Measurements from ENCODE around the gene CPLANE2. TPM values are rescaled to one million over a fixed set of nuclear protein-coding genes. Genes with fewer than 3 reads are reported as not detected.
A peak's percentile ranks its signal among the peaks of the same experiment; 100 is the strongest.

Gene CPLANE2
- total RNA-seq, 2 experiments from 2014 or later, result 11.6 to 15.4 TPM

- Histone ChIP-seq H3K27ac (ENCODE audit: low read depth, low read length, poor library complexity, severe bottlenecking) (no peak overlapping the region), H2AFZ (ENCODE audit: low read length) (no peak overlapping the region), H3K36me3 (ENCODE audit: insufficient read depth, low read length) (no peaks in the 10 kb centered on the region), H3K4me3 (ENCODE audit: low read depth, low read length, poor library complexity, severe bottlenecking) (no peak overlapping the region), H3K4me1 (ENCODE audit: insufficient read depth, low read length, poor library complexity, severe bottlenecking) (peaks cover 6% of the 10 kb centered on the region), H3K4me2 (ENCODE audit: low read length) (no peak overlapping the region), H3K79me2 (ENCODE audit: insufficient read depth, low read depth, low read length) (no peaks in the 10 kb centered on the region), H3K9me2 (ENCODE audit: insufficient read depth, low read length) (no peaks in the 10 kb centered on the region), H3K9me3 (ENCODE audit: low read length) (no peaks in the 10 kb centered on the region), H4K20me1 (ENCODE audit: insufficient read depth, low read length) (no peaks in the 10 kb centered on the region)
- no TSS peak for BruUV-seq (replicated peaks)
- TF ChIP-seq EZH2phosphoT487 (IDR thresholded peaks at IDR 0.05; ENCODE audit: borderline replicate concordance, low read depth, low read length), result no peak
- 0 out of 2 replicates have a peak, but pooled peaks have one; percentile 17 for TF ChIP-seq CTCF (conservative IDR thresholded peaks at IDR 0.05; ENCODE audit: low read length)
- POLR2A ChIA-PET, result no interaction called here
- DNase-seq (ENCODE audit: low spot score), result no peak
- CTCF ChIA-PET (ENCODE audit: unreplicated experiment), result no interaction called here
- intact Hi-C loops (cut with micrococcal nuclease; ENCODE audit: unreplicated experiment), result loop anchor here (5.0 kb wide), 2 partner anchors 162 to 702 kb away; partner anchors contain the start of gene SZRD1
These were observed 31.7 kb downstream of the CPLANE2 start for GRCh38 chr1:16205334-16205671.

GRCh38 chr1:16204634-16205333 lies 32.2 kb downstream of the CPLANE2 start:
- H3K9me2 ChIP-seq (ENCODE audit: insufficient read depth, low read length), result no peaks in the 10 kb centered on the region
- intact Hi-C loops (cut with micrococcal nuclease; ENCODE audit: unreplicated experiment), result loop anchor here (5.0 kb wide), 2 partner anchors 163 to 703 kb away; partner anchors contain the start of gene SZRD1
- peak; percentile 44 for DNase-seq (ENCODE audit: low spot score)
- no peak overlapping the region for H3K27ac ChIP-seq (ENCODE audit: low read depth, low read length, poor library complexity, severe bottlenecking)
- peaks cover 6% of the 10 kb centered on the region for H3K4me1 ChIP-seq (ENCODE audit: insufficient read depth, low read length, poor library complexity, severe bottlenecking)
- ChIA-PET POLR2A (no interaction called here), CTCF (ENCODE audit: unreplicated experiment) (no interaction called here)
- H2AFZ ChIP-seq (ENCODE audit: low read length), result no peak overlapping the region
- H3K9me3 ChIP-seq (ENCODE audit: low read length), result no peaks in the 10 kb centered on the region
- H4K20me1 ChIP-seq (ENCODE audit: insufficient read depth, low read length), result no peaks in the 10 kb centered on the region
- H3K36me3 ChIP-seq (ENCODE audit: insufficient read depth, low read length), result no peaks in the 10 kb centered on the region
- H3K4me2 ChIP-seq (ENCODE audit: low read length), result no peak overlapping the region
- no TSS peak for BruUV-seq (replicated peaks)
- no peaks in the 10 kb centered on the region for H3K79me2 ChIP-seq (ENCODE audit: insufficient read depth, low read depth, low read length)
- no peak overlapping the region for H3K4me3 ChIP-seq (ENCODE audit: low read depth, low read length, poor library complexity, severe bottlenecking)
- TF ChIP-seq EZH2phosphoT487 (IDR thresholded peaks at IDR 0.05; ENCODE audit: borderline replicate concordance, low read depth, low read length), result no peak
- TF ChIP-seq CTCF (conservative IDR thresholded peaks at IDR 0.05; ENCODE audit: low read length), result peak; percentile 50; the same call in 1 of the 2 replicates

- no peaks in the 10 kb centered on the region for H3K9me3 ChIP-seq (ENCODE audit: low read length)
- no peak for DNase-seq (ENCODE audit: low spot score)
- peaks cover 6% of the 10 kb centered on the region for H3K4me1 ChIP-seq (ENCODE audit: insufficient read depth, low read length, poor library complexity, severe bottlenecking)
- no peaks in the 10 kb centered on the region for H3K79me2 ChIP-seq (ENCODE audit: insufficient read depth, low read depth, low read length)
- TF ChIP-seq CTCF (conservative IDR thresholded peaks at IDR 0.05; ENCODE audit: low read length) (no peak), EZH2phosphoT487 (IDR thresholded peaks at IDR 0.05; ENCODE audit: borderline replicate concordance, low read depth, low read length) (no peak)
- intact Hi-C loops (cut with micrococcal nuclease; ENCODE audit: unreplicated experiment), result no loop called here
- no peaks in the 10 kb centered on the region for H3K36me3 ChIP-seq (ENCODE audit: insufficient read depth, low read length)
- H3K4me2 ChIP-seq (ENCODE audit: low read length), result no peak overlapping the region
- no peaks in the 10 kb centered on the region for H4K20me1 ChIP-seq (ENCODE audit: insufficient read depth, low read length)
- no peak overlapping the region for H3K4me3 ChIP-seq (ENCODE audit: low read depth, low read length, poor library complexity, severe bottlenecking)
- H3K27ac ChIP-seq (ENCODE audit: low read depth, low read length, poor library complexity, severe bottlenecking), result no peak overlapping the region
- no peak overlapping the region for H2AFZ ChIP-seq (ENCODE audit: low read length)
- no peaks in the 10 kb centered on the region for H3K9me2 ChIP-seq (ENCODE audit: insufficient read depth, low read length)
- POLR2A ChIA-PET, result no interaction called here
- no TSS peak for BruUV-seq (replicated peaks)
- CTCF ChIA-PET (ENCODE audit: unreplicated experiment), result no interaction called here
These were observed 32.8 kb downstream of the CPLANE2 start for GRCh38 chr1:16204216-16204615.

Data from OCI-LY7 (cell line).